Nephron progenitor cell (in vitro differentiated cells): Measurements from ENCODE around the gene GALNT12.

Experiments
- DNase-seq: peaks from one replicate; pipeline ENCODE4 v3.0.0; 2021
- H3K27ac Mint-ChIP-seq: 2 replicates; pipeline ENCODE4 v1.8.0; 2021; ENCODE audit warnings: mild to moderate bottlenecking, moderate library complexity, mixed read lengths
- H3K27me3 Mint-ChIP-seq: 2 replicates; pipeline ENCODE4 v1.8.0; 2021; ENCODE audit warnings: mild to moderate bottlenecking, low read depth, mixed read lengths; ENCODE audit not compliant: poor library complexity
- H3K36me3 Mint-ChIP-seq: 2 replicates; pipeline ENCODE4 v1.8.0; 2021; ENCODE audit warnings: low read depth, mixed read lengths
- H3K4me1 Mint-ChIP-seq: 2 replicates; pipeline ENCODE4 v1.8.0; 2021; ENCODE audit warnings: mixed read lengths
- H3K4me3 Mint-ChIP-seq: 2 replicates; pipeline ENCODE4 v1.8.0; 2021; ENCODE audit warnings: mild to moderate bottlenecking, moderate library complexity, mixed read lengths
- H3K9me3 Mint-ChIP-seq: 2 replicates; pipeline ENCODE4 v1.8.0; 2021; ENCODE audit warnings: mild to moderate bottlenecking, moderate library complexity, mixed read lengths
- CTCF ChIP-seq: fragments of 200-600 bp; sonication (generic); IDR thresholded peaks from 2 replicates; pipeline ENCODE4 v1.5.0; 2021; ENCODE audit warnings: antibody characterized with exemption

GALNT12 gene

GRCh38 chr9:98873951-98874371 lies 66.5 kb downstream of the GALNT12 start:
- H3K4me1 Mint-ChIP-seq, result peaks cover 2% of the 10 kb centered on the region
- TF ChIP-seq CTCF, result no peak
- H3K36me3 Mint-ChIP-seq, result no peaks in the 10 kb centered on the region
- DNase-seq, result no peak
- no peak overlapping the region for H3K4me3 Mint-ChIP-seq
- H3K9me3 Mint-ChIP-seq, result peaks cover 8% of the 10 kb centered on the region
- no peak overlapping the region for H3K27ac Mint-ChIP-seq
- H3K27me3 Mint-ChIP-seq, result peaks cover 13% of the 10 kb centered on the region

- no peak for TF ChIP-seq CTCF
- DNase-seq, result no peak
- Mint-ChIP-seq H3K27me3 (peaks cover 17% of the 10 kb centered on the region), H3K4me3 (no peak overlapping the region), H3K4me1 (peaks cover 9% of the 10 kb centered on the region), H3K9me3 (peaks cover 5% of the 10 kb centered on the region), H3K27ac (no peak overlapping the region), H3K36me3 (no peaks in the 10 kb centered on the region)
Observed at GRCh38 chr9:98874721-98875255, 67.3 kb downstream of the GALNT12 start.

GRCh38 chr9:98875536-98875935 lies 68.1 kb downstream of the GALNT12 start:
- no peak overlapping the region for H3K27ac Mint-ChIP-seq
- H3K36me3 Mint-ChIP-seq, result no peaks in the 10 kb centered on the region
- peaks cover 9% of the 10 kb centered on the region for H3K4me1 Mint-ChIP-seq
- no peak overlapping the region for H3K4me3 Mint-ChIP-seq
- DNase-seq, result no peak
- TF ChIP-seq CTCF, result no peak
- H3K27me3 Mint-ChIP-seq, result peaks cover 17% of the 10 kb centered on the region
- peaks cover 5% of the 10 kb centered on the region for H3K9me3 Mint-ChIP-seq

GRCh38 chr9:98877311-98877710 lies 69.8 kb downstream of the GALNT12 start:
- H3K9me3 Mint-ChIP-seq, result no peaks in the 10 kb centered on the region
- peaks cover 9% of the 10 kb centered on the region for H3K4me1 Mint-ChIP-seq
- H3K36me3 Mint-ChIP-seq, result no peaks in the 10 kb centered on the region
- peaks cover 24% of the 10 kb centered on the region for H3K27me3 Mint-ChIP-seq
- no peak for DNase-seq
- H3K4me3 Mint-ChIP-seq, result no peak overlapping the region
- H3K27ac Mint-ChIP-seq, result no peak overlapping the region
- no peak for TF ChIP-seq CTCF

GRCh38 chr9:98879094-98879962 lies 71.9 kb downstream of the GALNT12 start:
- H3K27me3 Mint-ChIP-seq, result peaks cover 23% of the 10 kb centered on the region

More at GRCh38 chr9:98879094-98879962, 71.9 kb downstream of the GALNT12 start:
- H3K9me3 Mint-ChIP-seq, result no peaks in the 10 kb centered on the region
- peak overlapping the region; percentile 14 for H3K27ac Mint-ChIP-seq
- no peak for DNase-seq
- no peak for TF ChIP-seq CTCF
- peaks cover 9% of the 10 kb centered on the region for H3K4me1 Mint-ChIP-seq
- H3K4me3 Mint-ChIP-seq, result no peak overlapping the region
- H3K36me3 Mint-ChIP-seq, result no peaks in the 10 kb centered on the region
